T-cell (primary cell): ENCODE results near the gene DPP6. TPM values are rescaled to one million over a fixed set of nuclear protein-coding genes. Genes with fewer than 3 reads are reported as not detected.

Experiments
- ATAC-seq, 4 experiments: fragments of 200-7000 bp in 3 of 4; fragments of 150-1000 bp in 1 of 4; cut with Tn5 transposase; replicated peaks in 1 of 4; 1 replicate in 3 of 4; 2 replicates in 1 of 4; pipeline ENCODE4 v1.10.0; 2021; ENCODE audit warnings: moderate library complexity in 3 of 4, mild to moderate bottlenecking in 2 of 4, moderate number of reproducible peaks in 1 of 4
- CTCF ChIA-PET, 2 donors: fragments of 300-600 bp; sonication (Branson Sonifier 250); formaldehyde crosslinking; loops; one replicate each; lab custom pipeline; 2022; ENCODE audit warnings: antibody characterized with exemption in 2 of 2; lab: Charles Lee
- POLR2A ChIA-PET, 2 donors: fragments of 300-600 bp; sonication (Branson Sonifier 250); formaldehyde crosslinking; loops; one replicate each; lab custom pipeline; 2022; ENCODE audit warnings: antibody characterized with exemption in 2 of 2; lab: Charles Lee
- DNase-seq, 35 experiments: peaks; one replicate each; pipeline versions ENCODE4 v3.0.0 to v3.0.0-alpha.2; 2013 to 2023
- H3K27ac ChIP-seq: one replicate; pipeline ENCODE4 v1.5.1; 2013; ENCODE audit warnings: low read length
- H3K27me3 ChIP-seq, 2 experiments: replicated peaks in 1 of 2; 1 replicate in 1 of 2; 2 replicates in 1 of 2; pipeline versions ENCODE4 v1.6.1 to v1.7.0; 2013; ENCODE audit warnings: low read length in 1 of 2, mixed read lengths in 1 of 2; ENCODE audit not compliant: control insufficient read depth in 2 of 2, insufficient read depth in 2 of 2; ENCODE audit errors: extremely low read depth in 1 of 2
- H3K36me3 ChIP-seq, 2 donors: 1 replicate in 1 of 2; 2 replicates in 1 of 2; pipeline versions ENCODE4 v1.6.1 to v1.7.0; 2013; ENCODE audit warnings: low read length in 1 of 2; ENCODE audit not compliant: control insufficient read depth in 2 of 2, insufficient read depth in 1 of 2; ENCODE audit errors: extremely low read depth in 1 of 2
- H3K4me1 ChIP-seq, 2 experiments: 1 replicate in 1 of 2; 2 replicates in 1 of 2; pipeline versions ENCODE4 v1.6.1 to v1.7.0; 2013; ENCODE audit warnings: low read length in 2 of 2, mixed read lengths in 1 of 2; ENCODE audit not compliant: insufficient read depth in 2 of 2, control insufficient read depth in 1 of 2; ENCODE audit errors: extremely low read depth in 1 of 2
- H3K4me3 ChIP-seq, 2 donors: 1 replicate in 1 of 2; 2 replicates in 1 of 2; pipeline versions ENCODE4 v1.5.1 to v1.7.0; 2013; ENCODE audit warnings: mild to moderate bottlenecking in 2 of 2, low read length in 1 of 2, moderate library complexity in 1 of 2; ENCODE audit not compliant: control insufficient read depth in 1 of 2; ENCODE audit errors: extremely low read depth in 1 of 2
- H3K9me3 ChIP-seq: 2 replicates; pipeline ENCODE4 v1.7.0; 2013
- H3K27ac Mint-ChIP-seq, 2 donors: one replicate each; pipeline ENCODE4 v1.8.0; 2020 to 2021; ENCODE audit warnings: mild to moderate bottlenecking in 2 of 2, mixed read lengths in 2 of 2
- H3K27me3 Mint-ChIP-seq, 2 donors: one replicate each; pipeline ENCODE4 v1.8.0; 2021 to 2022; ENCODE audit warnings: mixed read lengths in 2 of 2
- H3K36me3 Mint-ChIP-seq: one replicate; pipeline ENCODE4 v1.8.0; 2021; ENCODE audit warnings: mixed read lengths
- H3K4me1 Mint-ChIP-seq, 3 donors: one replicate each; pipeline ENCODE4 v1.8.0; 2020 to 2022; ENCODE audit warnings: mixed read lengths in 3 of 3, mild to moderate bottlenecking in 1 of 3
- H3K4me3 Mint-ChIP-seq, 3 donors: one replicate each; pipeline ENCODE4 v1.8.0; 2020 to 2022; ENCODE audit warnings: mild to moderate bottlenecking in 3 of 3, mixed read lengths in 3 of 3, moderate library complexity in 3 of 3
- H3K9me3 Mint-ChIP-seq, 3 donors: one replicate each; pipeline ENCODE4 v1.8.0; 2020 to 2022; ENCODE audit warnings: mixed read lengths in 3 of 3
- WGBS: methylation state at CpG from one replicate; pipeline ENCODE4 v1.1.5; 2013; ENCODE audit warnings: missing lambda C conversion rate; ENCODE audit not compliant: insufficient coverage; 5-methylcytosine and 5-hydroxymethylcytosine counted together
- total RNA-seq, 35 experiments: library from RNA in 6 of 35; stranded (reverse) in 6 of 35; fragments of 120-200 nt in 1 of 35; gene quantifications; one replicate each; pipeline versions ENCODE4 v1.2.1 to v1.2.4 and lab custom pipeline; 2013 to 2026

Gene DPP6
- total RNA-seq, 5 donors from 2014 or later (not counting 1 experiment from before 2014, with no cell fraction given) = not detected

- DNase-seq (no peak), ATAC-seq (no peak)
- CTCF ChIA-PET = no interaction called here
- peaks cover 9 to 12% (median 11%) of the 10 kb centered on the region in 3 donors for H3K9me3 Mint-ChIP-seq
- H3K9me3 ChIP-seq = no peaks in the 10 kb centered on the region
- H3K4me1 Mint-ChIP-seq = no peaks in the 10 kb centered on the region
- H3K4me3 Mint-ChIP-seq = no peak overlapping the region
- no peaks in the 10 kb centered on the region for H3K36me3 ChIP-seq
- no peaks in the 10 kb centered on the region for H3K27me3 Mint-ChIP-seq
- no peak overlapping the region for H3K27ac Mint-ChIP-seq
- H3K4me3 ChIP-seq = no peak overlapping the region
- POLR2A ChIA-PET = no interaction called here
- H3K27me3 ChIP-seq = no peaks in the 10 kb centered on the region
- WGBS = 73% methylated on average over 8 of the region's 9 CpGs
- H3K27ac ChIP-seq = no peak overlapping the region
- no peaks in the 10 kb centered on the region for H3K4me1 ChIP-seq
- H3K36me3 Mint-ChIP-seq = no peaks in the 10 kb centered on the region
These were observed 586.1 kb downstream of the DPP6 start for GRCh38 chr7:154638286-154638685.

GRCh38 chr7:154640266-154640865, 588.2 kb downstream of the DPP6 start:
- H3K9me3 ChIP-seq = no peaks in the 10 kb centered on the region
- DNase-seq = no peak
- Mint-ChIP-seq H3K27ac (no peak overlapping the region), H3K4me1 (no peaks in the 10 kb centered on the region), H3K27me3 (peaks cover 0 to 2% of the 10 kb centered on the region in 2 donors), H3K4me3 (no peak overlapping the region), H3K9me3 (peaks cover 4 to 9% (median 5%) of the 10 kb centered on the region in 3 donors), H3K36me3 (no peaks in the 10 kb centered on the region)
- H3K36me3 ChIP-seq = no peaks in the 10 kb centered on the region
- ChIA-PET CTCF (no interaction called here), POLR2A (no interaction called here)
- ATAC-seq = no peak
- no peak overlapping the region for H3K27ac ChIP-seq
- no peaks in the 10 kb centered on the region for H3K4me1 ChIP-seq
- WGBS = 88% methylated on average over 5 of the region's 10 CpGs
- H3K4me3 ChIP-seq = no peak overlapping the region
- H3K27me3 ChIP-seq = no peaks in the 10 kb centered on the region

- no peaks in the 10 kb centered on the region for H3K27me3 ChIP-seq
- peaks cover 0 to 2% of the 10 kb centered on the region in 2 donors for H3K27me3 Mint-ChIP-seq
- no peaks in the 10 kb centered on the region for H3K36me3 ChIP-seq
- WGBS = no CpG with 5 or more reads among the region's 4 CpGs
- H3K27ac ChIP-seq = no peak overlapping the region
- no peak overlapping the region for H3K4me3 Mint-ChIP-seq
- H3K4me1 Mint-ChIP-seq = no peaks in the 10 kb centered on the region
- H3K4me3 ChIP-seq = no peak overlapping the region
- H3K27ac Mint-ChIP-seq = no peak overlapping the region
- ATAC-seq = no peak
- H3K4me1 ChIP-seq = no peaks in the 10 kb centered on the region
- peaks cover 5 to 7% (median 5%) of the 10 kb centered on the region in 3 donors for H3K9me3 Mint-ChIP-seq
- POLR2A ChIA-PET = no interaction called here
- H3K36me3 Mint-ChIP-seq = no peaks in the 10 kb centered on the region
- DNase-seq = no peak
- CTCF ChIA-PET = no interaction called here
- no peaks in the 10 kb centered on the region for H3K9me3 ChIP-seq
These were observed 588.7 kb downstream of the DPP6 start for GRCh38 chr7:154640917-154641316.

GRCh38 chr7:154644366-154644765, 592.2 kb downstream of the DPP6 start:
- Histone ChIP-seq H3K27me3 (no peaks in the 10 kb centered on the region), H3K36me3 (no peaks in the 10 kb centered on the region), H3K9me3 (no peaks in the 10 kb centered on the region), H3K27ac (no peak overlapping the region), H3K4me1 (no peaks in the 10 kb centered on the region), H3K4me3 (no peak overlapping the region)
- DNase-seq = no peak
- POLR2A ChIA-PET = no interaction called here
- no peak overlapping the region for H3K4me3 Mint-ChIP-seq
- H3K4me1 Mint-ChIP-seq = no peaks in the 10 kb centered on the region
- no peaks in the 10 kb centered on the region for H3K36me3 Mint-ChIP-seq
- CTCF ChIA-PET = no interaction called here
- H3K9me3 Mint-ChIP-seq = peaks cover 3 to 5% (median 3%) of the 10 kb centered on the region in 3 donors
- H3K27me3 Mint-ChIP-seq = peaks cover 0 to 2% of the 10 kb centered on the region in 2 donors
- WGBS = no CpG with 5 or more reads among the region's 3 CpGs
- H3K27ac Mint-ChIP-seq = no peak overlapping the region
- no peak for ATAC-seq

GRCh38 chr7:154646126-154647013, 594.2 kb downstream of the DPP6 start:
- no peak overlapping the region for H3K27ac ChIP-seq
- H3K36me3 ChIP-seq = no peaks in the 10 kb centered on the region
- no peaks in the 10 kb centered on the region for H3K36me3 Mint-ChIP-seq
- H3K4me3 ChIP-seq = no peak overlapping the region
- no peaks in the 10 kb centered on the region for H3K4me1 Mint-ChIP-seq
- peaks cover 0 to 2% of the 10 kb centered on the region in 2 donors for H3K27me3 Mint-ChIP-seq
- ATAC-seq (no peak), DNase-seq (no peak)
- no peaks in the 10 kb centered on the region for H3K27me3 ChIP-seq
- CTCF ChIA-PET = no interaction called here
- WGBS = 75% methylated on average over 8 of the region's 11 CpGs
- POLR2A ChIA-PET = interaction anchor here in 1 of 2 donors (0.5 kb wide), 1 partner anchor 185 kb away, joined by 7 read pairs; no protein-coding TSS in a partner anchor
- no peaks in the 10 kb centered on the region for H3K9me3 ChIP-seq
- no peak overlapping the region for H3K4me3 Mint-ChIP-seq
- peaks cover 3 to 9% (median 8%) of the 10 kb centered on the region in 3 donors for H3K9me3 Mint-ChIP-seq
- H3K27ac Mint-ChIP-seq = no peak overlapping the region
- H3K4me1 ChIP-seq = no peaks in the 10 kb centered on the region

- ChIA-PET CTCF (no interaction called here), POLR2A (no interaction called here)
- Histone ChIP-seq H3K36me3 (no peaks in the 10 kb centered on the region), H3K9me3 (no peaks in the 10 kb centered on the region), H3K4me3 (no peak overlapping the region), H3K4me1 (no peaks in the 10 kb centered on the region), H3K27ac (no peak overlapping the region), H3K27me3 (no peaks in the 10 kb centered on the region)
- Mint-ChIP-seq H3K36me3 (no peaks in the 10 kb centered on the region), H3K27ac (no peak overlapping the region), H3K4me1 (no peaks in the 10 kb centered on the region), H3K27me3 (peaks cover 0 to 2% of the 10 kb centered on the region in 2 donors), H3K4me3 (no peak overlapping the region), H3K9me3 (peaks cover 3 to 10% (median 8%) of the 10 kb centered on the region in 3 donors)
- DNase-seq (no peak), ATAC-seq (no peak)
- WGBS = 98% methylated on average over 5 of the region's 12 CpGs
These were observed 595.4 kb downstream of the DPP6 start for GRCh38 chr7:154647625-154648024.
